Testis (tissue), 2 donors: ENCODE data around the gene RUSC1.

Experiments used
- CTCF ChIP-seq, 3 experiments: fragments of 450-650 bp in 2 of 3; fragments of 200-600 bp in 1 of 3; sonication (generic) in 1 of 3; IDR thresholded peaks; one replicate each; pipeline ENCODE4 v1.5.1; 2016 to 2019; ENCODE audit warnings: antibody characterized with exemption in 3 of 3, mild to moderate bottlenecking in 2 of 3, moderate library complexity in 1 of 3
- POLR2A ChIP-seq: fragments of 450-650 bp; IDR thresholded peaks from one replicate; pipeline ENCODE4 v1.6.1; 2017; ENCODE audit warnings: antibody characterized with exemption, mild to moderate bottlenecking, moderate library complexity

GRCh38 chr1:155319536-155319935 is 1.2 kb upstream of the RUSC1 start:
- TF ChIP-seq CTCF (IDR thresholded peaks at IDR 0.05) (no peak), POLR2A (no peak)
